Measurements from ENCODE around the gene PLEKHG4.
A peak's percentile ranks its signal among the peaks of the same experiment; 100 is the strongest.

Gene PLEKHG4

GRCh38 chr16:67294171-67294757, 14.9 kb downstream of the PLEKHG4 start:
- no peak for DNase-seq

- DNase-seq, result no peak
Observed at GRCh38 chr16:67294938-67295361, 15.6 kb downstream of the PLEKHG4 start.

- no peak for DNase-seq
Observed at GRCh38 chr16:67296420-67296819, 17.1 kb downstream of the PLEKHG4 start.

GRCh38 chr16:67298277-67298676, 18.9 kb downstream of the PLEKHG4 start:
- DNase-seq, result no peak

- DNase-seq, result no peak
Observed at GRCh38 chr16:67299269-67299668, 19.9 kb downstream of the PLEKHG4 start.

GRCh38 chr16:67301080-67301782, 21.9 kb downstream of the PLEKHG4 start:
- DNase-seq, result peak; percentile 80

- DNase-seq, result no peak
Observed at GRCh38 chr16:67302076-67302475, 22.7 kb downstream of the PLEKHG4 start.

- no peak for DNase-seq
Observed at GRCh38 chr16:67302970-67303369, 23.6 kb downstream of the PLEKHG4 start.

- no peak for DNase-seq
Observed at GRCh38 chr16:67304020-67304419, 24.7 kb downstream of the PLEKHG4 start.

- DNase-seq, result no peak
Observed at GRCh38 chr16:67305216-67306071, 26.1 kb downstream of the PLEKHG4 start.

GRCh38 chr16:67310561-67310960, 31.2 kb downstream of the PLEKHG4 start:
- DNase-seq, result no peak

GRCh38 chr16:67311607-67312488, 32.5 kb downstream of the PLEKHG4 start:
- no peak for DNase-seq

- no peak for DNase-seq
Observed at GRCh38 chr16:67312719-67313118, 33.4 kb downstream of the PLEKHG4 start.

GRCh38 chr16:67317853-67318252, 38.5 kb downstream of the PLEKHG4 start:
- DNase-seq, result no peak

- DNase-seq, result no peak
Observed at GRCh38 chr16:67326115-67326471, 46.8 kb downstream of the PLEKHG4 start.

- peak; percentile 77 for DNase-seq
Observed at GRCh38 chr16:67326472-67327309, 47.4 kb downstream of the PLEKHG4 start, which contains the start of the genes KCTD19 and LRRC36. KCTD19 (minus strand) TSS chr16:67326741; CDS start chr16:67326707, 34 bp downstream. LRRC36 (plus strand) TSS chr16:67326815; CDS start chr16:67326863, 48 bp downstream.

GRCh38 chr16:67327743-67328142, 48.4 kb downstream of the PLEKHG4 start:
- no peak for DNase-seq

- DNase-seq, result no peak
Observed at GRCh38 chr16:67329901-67330300, 50.6 kb downstream of the PLEKHG4 start.

- DNase-seq, result no peak
Observed at GRCh38 chr16:67333315-67333714, 54.0 kb downstream of the PLEKHG4 start.

GRCh38 chr16:67336116-67336515, 56.8 kb downstream of the PLEKHG4 start:
- DNase-seq, result no peak

- no peak for DNase-seq
Observed at GRCh38 chr16:67336648-67337047, 57.3 kb downstream of the PLEKHG4 start.
